NCI-H1436 treated with DMSO at 0.1 percent for 48 hours (cell line): ENCODE measurements around the gene TAX1BP1.

Source experiments
- DNase-seq: peaks from one replicate; lab custom pipeline; 2025; lab: John Stamatoyannopoulos, UW

The TAX1BP1 gene

GRCh38 chr7:27781188-27781587, 41.2 kb downstream of the TAX1BP1 start:
- no peak for DNase-seq

- DNase-seq, result no peak
Measured at GRCh38 chr7:27782849-27783248, 42.9 kb downstream of the TAX1BP1 start.

- no peak for DNase-seq
Measured at GRCh38 chr7:27784399-27785053, 44.6 kb downstream of the TAX1BP1 start.

- DNase-seq, result no peak
Measured at GRCh38 chr7:27788437-27788836, 48.5 kb downstream of the TAX1BP1 start.

GRCh38 chr7:27793780-27794179, 53.8 kb downstream of the TAX1BP1 start:
- no peak for DNase-seq

GRCh38 chr7:27795977-27796376, 56.0 kb downstream of the TAX1BP1 start:
- no peak for DNase-seq

GRCh38 chr7:27799212-27799611, 59.2 kb downstream of the TAX1BP1 start:
- no peak for DNase-seq

GRCh38 chr7:27802999-27803398, 63.0 kb downstream of the TAX1BP1 start:
- no peak for DNase-seq

- DNase-seq, result no peak
Measured at GRCh38 chr7:27804139-27804538, 64.2 kb downstream of the TAX1BP1 start.

- no peak for DNase-seq
Measured at GRCh38 chr7:27808626-27809025, 68.7 kb downstream of the TAX1BP1 start.

- no peak for DNase-seq
Measured at GRCh38 chr7:27810186-27810585, 70.2 kb downstream of the TAX1BP1 start.

- DNase-seq, result no peak
Measured at GRCh38 chr7:27812706-27813105, 72.7 kb downstream of the TAX1BP1 start.

- no peak for DNase-seq
Measured at GRCh38 chr7:27822245-27822644, 82.3 kb downstream of the TAX1BP1 start.

- no peak for DNase-seq
Measured at GRCh38 chr7:27825891-27826290, 85.9 kb downstream of the TAX1BP1 start.

- no peak for DNase-seq
Measured at GRCh38 chr7:27826357-27826756, 86.4 kb downstream of the TAX1BP1 start.

- no peak for DNase-seq
Measured at GRCh38 chr7:27834179-27834921, 94.4 kb downstream of the TAX1BP1 start.

- no peak for DNase-seq
Measured at GRCh38 chr7:27835376-27835775, 95.4 kb downstream of the TAX1BP1 start.

GRCh38 chr7:27836536-27836935, 96.6 kb downstream of the TAX1BP1 start:
- DNase-seq, result no peak

GRCh38 chr7:27839099-27839498, 99.1 kb downstream of the TAX1BP1 start:
- no peak for DNase-seq

GRCh38 chr7:27840313-27840712, 100.4 kb downstream of the TAX1BP1 start:
- no peak for DNase-seq

- DNase-seq, result no peak
Measured at GRCh38 chr7:27840760-27841364, 100.9 kb downstream of the TAX1BP1 start.

- no peak for DNase-seq
Measured at GRCh38 chr7:27842094-27842692, 102.2 kb downstream of the TAX1BP1 start.

GRCh38 chr7:27842851-27843250, 102.9 kb downstream of the TAX1BP1 start:
- DNase-seq, result no peak
